MM.1S (cell line): ENCODE measurements around the gene CAMSAP1.

Experiments
- DNase-seq: peaks from one replicate; pipeline ENCODE4 v3.0.0-alpha.2; 2015
- H2AFZ ChIP-seq: fragments of 300-600 bp; sonication (generic); 2 replicates; pipeline ENCODE4 v1.6.0; 2016; ENCODE audit warnings: antibody characterized with exemption, low read length
- H3F3A ChIP-seq: fragments of 300-600 bp; sonication (generic); 2 replicates; pipeline ENCODE4 v1.6.1; 2016; ENCODE audit warnings: mild to moderate bottlenecking, antibody characterized with exemption, low read length, moderate library complexity, mixed read lengths; ENCODE audit not compliant: insufficient read depth
- H3K27ac ChIP-seq: fragments of 300-600 bp; sonication (generic); 2 replicates; pipeline ENCODE4 v1.5.1; 2016; ENCODE audit warnings: mild to moderate bottlenecking, low read length
- H3K27me3 ChIP-seq: fragments of 300-600 bp; sonication (generic); replicated peaks from 2 replicates; pipeline ENCODE4 v1.6.0; 2016; ENCODE audit warnings: low read length; ENCODE audit not compliant: insufficient read depth
- H3K36me3 ChIP-seq: fragments of 300-600 bp; sonication (generic); replicated peaks from 2 replicates; pipeline ENCODE4 v1.6.1; 2016; ENCODE audit warnings: mild to moderate bottlenecking, low read length, mixed read lengths; ENCODE audit not compliant: insufficient read depth
- H3K4me1 ChIP-seq: fragments of 300-600 bp; sonication (generic); 2 replicates; pipeline ENCODE4 v1.6.1; 2016; ENCODE audit warnings: low read length, mixed read lengths
- H3K4me2 ChIP-seq: fragments of 300-600 bp; sonication (generic); 2 replicates; pipeline ENCODE4 v1.6.0; 2016; ENCODE audit warnings: low read depth, low read length
- H3K4me3 ChIP-seq: fragments of 300-600 bp; sonication (generic); 2 replicates; pipeline ENCODE4 v1.5.1; 2016; ENCODE audit warnings: low read length, mixed read lengths
- H3K79me2 ChIP-seq: fragments of 300-600 bp; sonication (generic); 2 replicates; pipeline ENCODE4 v1.6.1; 2016; ENCODE audit warnings: mixed run types, low read length, mixed read lengths
- H3K9ac ChIP-seq: fragments of 300-600 bp; sonication (generic); 2 replicates; pipeline ENCODE4 v1.6.1; 2016; ENCODE audit warnings: low read length, mixed read lengths
- H3K9me2 ChIP-seq: fragments of 300-600 bp; sonication (generic); replicated peaks from 2 replicates; pipeline ENCODE4 v1.6.1; 2016; ENCODE audit warnings: mild to moderate bottlenecking, low read length, mixed read lengths; ENCODE audit not compliant: insufficient read depth
- H3K9me3 ChIP-seq: fragments of 300-600 bp; sonication (generic); replicated peaks from 2 replicates; pipeline ENCODE4 v1.6.1; 2016; ENCODE audit warnings: mild to moderate bottlenecking, low read length, mixed read lengths; ENCODE audit not compliant: insufficient read depth
- H4K20me1 ChIP-seq: fragments of 300-600 bp; sonication (generic); 2 replicates; pipeline ENCODE4 v1.6.1; 2016; ENCODE audit warnings: mild to moderate bottlenecking, low read length, moderate library complexity, mixed read lengths; ENCODE audit not compliant: insufficient read depth
- EZH2 ChIP-seq: fragments of 300-600 bp; sonication (generic); optimal IDR thresholded peaks from 2 replicates; pipeline ENCODE3; 2017; ENCODE audit warnings: low read depth, mild to moderate bottlenecking, antibody characterized with exemption, low read length, mixed read lengths
- EZH2phosphoT487 ChIP-seq: fragments of 300-600 bp; sonication (generic); IDR thresholded peaks from 2 replicates; pipeline ENCODE4 v1.6.1; 2018; ENCODE audit warnings: antibody characterized with exemption, low read length
- TF ChIP-seq, protein P1 (sequence below): fragments of 300-600 bp; sonication (generic); IDR thresholded peaks from 2 replicates; pipeline ENCODE4 v1.5.1; 2016; ENCODE audit warnings: antibody characterized with exemption, low read length, mixed read lengths

The CAMSAP1 gene

DNA sequence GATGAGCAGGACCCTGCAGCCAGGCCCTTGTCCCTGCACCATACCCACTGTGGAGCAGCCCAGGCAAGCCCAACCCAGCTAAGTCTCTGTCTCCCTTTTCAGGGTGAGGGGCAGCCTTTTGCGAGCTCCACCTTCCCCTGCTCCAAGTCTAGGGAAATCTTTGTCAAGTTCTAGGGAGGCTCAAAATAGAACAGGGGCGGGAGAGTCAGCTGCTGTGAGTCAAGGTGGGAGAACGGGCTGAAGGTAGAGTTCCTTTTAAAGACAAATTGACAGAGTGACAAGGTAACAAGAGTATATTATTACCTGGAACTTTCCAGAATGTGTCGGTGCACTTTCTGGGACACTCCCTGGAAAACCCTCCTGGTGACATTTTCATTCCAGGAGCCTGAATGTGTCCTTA is 140.6 kb downstream of the CAMSAP1 start:
- no peak for TF ChIP-seq EZH2
- TF ChIP-seq EZH2phosphoT487 = no peak
- TF ChIP-seq, protein P1, sequence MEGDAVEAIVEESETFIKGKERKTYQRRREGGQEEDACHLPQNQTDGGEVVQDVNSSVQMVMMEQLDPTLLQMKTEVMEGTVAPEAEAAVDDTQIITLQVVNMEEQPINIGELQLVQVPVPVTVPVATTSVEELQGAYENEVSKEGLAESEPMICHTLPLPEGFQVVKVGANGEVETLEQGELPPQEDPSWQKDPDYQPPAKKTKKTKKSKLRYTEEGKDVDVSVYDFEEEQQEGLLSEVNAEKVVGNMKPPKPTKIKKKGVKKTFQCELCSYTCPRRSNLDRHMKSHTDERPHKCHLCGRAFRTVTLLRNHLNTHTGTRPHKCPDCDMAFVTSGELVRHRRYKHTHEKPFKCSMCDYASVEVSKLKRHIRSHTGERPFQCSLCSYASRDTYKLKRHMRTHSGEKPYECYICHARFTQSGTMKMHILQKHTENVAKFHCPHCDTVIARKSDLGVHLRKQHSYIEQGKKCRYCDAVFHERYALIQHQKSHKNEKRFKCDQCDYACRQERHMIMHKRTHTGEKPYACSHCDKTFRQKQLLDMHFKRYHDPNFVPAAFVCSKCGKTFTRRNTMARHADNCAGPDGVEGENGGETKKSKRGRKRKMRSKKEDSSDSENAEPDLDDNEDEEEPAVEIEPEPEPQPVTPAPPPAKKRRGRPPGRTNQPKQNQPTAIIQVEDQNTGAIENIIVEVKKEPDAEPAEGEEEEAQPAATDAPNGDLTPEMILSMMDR = no peak
- Histone ChIP-seq H4K20me1 (no peaks in the 10 kb centered on the region), H2AFZ (no peak overlapping the region), H3K4me3 (no peak overlapping the region), H3K9me2 (no peaks in the 10 kb centered on the region), H3K9ac (no peak overlapping the region), H3K27me3 (peaks cover 52% of the 10 kb centered on the region), H3K27ac (no peak overlapping the region), H3F3A (no peaks in the 10 kb centered on the region), H3K4me2 (no peak overlapping the region), H3K36me3 (no peaks in the 10 kb centered on the region), H3K79me2 (no peaks in the 10 kb centered on the region), H3K9me3 (no peaks in the 10 kb centered on the region), H3K4me1 (no peaks in the 10 kb centered on the region)
- no peak for DNase-seq

DNA sequence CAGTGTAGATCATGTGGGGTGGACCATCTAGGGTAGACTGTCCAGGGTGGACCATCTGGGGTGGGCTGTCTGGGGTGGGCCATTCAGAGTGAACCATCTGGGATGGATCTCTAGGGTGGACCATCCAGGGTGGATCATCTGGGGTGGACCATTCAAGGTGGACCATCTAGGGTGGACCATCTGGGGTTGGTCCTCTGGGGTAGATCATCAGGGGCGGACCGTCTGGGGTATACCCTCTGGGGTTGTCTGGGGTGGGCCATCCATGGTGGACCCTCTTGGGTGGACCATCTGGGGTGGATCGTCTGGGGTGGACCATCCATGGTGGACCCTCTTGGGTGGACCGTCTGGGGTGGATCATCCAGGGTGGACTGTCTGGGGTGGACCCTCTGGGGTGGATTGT is 141.1 kb downstream of the CAMSAP1 start:
- H3K36me3 ChIP-seq = no peaks in the 10 kb centered on the region
- no peaks in the 10 kb centered on the region for H3F3A ChIP-seq
- no peaks in the 10 kb centered on the region for H3K4me1 ChIP-seq
- H3K9ac ChIP-seq = no peak overlapping the region
- no peaks in the 10 kb centered on the region for H3K79me2 ChIP-seq
- no peaks in the 10 kb centered on the region for H3K9me3 ChIP-seq
- H3K9me2 ChIP-seq = no peaks in the 10 kb centered on the region
- H3K27me3 ChIP-seq = peaks cover 52% of the 10 kb centered on the region
- no peak overlapping the region for H3K4me2 ChIP-seq
- no peak overlapping the region for H2AFZ ChIP-seq
- TF ChIP-seq, protein P1 = no peak
- TF ChIP-seq EZH2 (no peak), EZH2phosphoT487 (no peak)
- DNase-seq = no peak
- H3K4me3 ChIP-seq = no peak overlapping the region
- no peaks in the 10 kb centered on the region for H4K20me1 ChIP-seq
- H3K27ac ChIP-seq = no peak overlapping the region

DNA sequence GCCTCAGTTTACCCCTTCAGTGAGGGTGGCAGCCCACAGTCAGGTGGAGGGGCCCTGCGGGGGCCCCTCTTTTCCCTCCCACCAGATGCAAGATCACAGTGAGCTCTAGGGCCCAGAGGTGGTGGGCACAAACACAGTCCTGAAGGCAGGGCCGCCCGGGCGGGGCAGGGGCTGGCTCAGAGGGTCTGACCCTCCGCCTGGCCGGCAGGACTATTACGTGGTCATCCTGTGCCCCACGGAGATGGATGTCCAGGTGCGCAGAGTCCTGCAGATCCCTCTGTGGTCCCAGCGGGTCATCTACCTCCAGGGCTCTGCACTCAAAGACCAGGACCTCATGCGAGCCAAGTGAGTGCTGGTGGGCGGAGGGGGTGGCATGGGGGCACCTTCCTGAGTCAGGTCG is 141.9 kb downstream of the CAMSAP1 start:
- Histone ChIP-seq H3K27me3 (peaks cover 52% of the 10 kb centered on the region), H3K36me3 (no peaks in the 10 kb centered on the region), H3K9ac (no peak overlapping the region), H4K20me1 (no peaks in the 10 kb centered on the region), H3F3A (no peaks in the 10 kb centered on the region), H3K9me2 (no peaks in the 10 kb centered on the region), H3K79me2 (no peaks in the 10 kb centered on the region), H3K4me2 (no peak overlapping the region), H3K4me1 (no peaks in the 10 kb centered on the region), H3K27ac (no peak overlapping the region), H2AFZ (no peak overlapping the region), H3K4me3 (no peak overlapping the region), H3K9me3 (no peaks in the 10 kb centered on the region)
- DNase-seq = no peak
- TF ChIP-seq EZH2phosphoT487 (no peak), EZH2 (no peak)
- TF ChIP-seq, protein P1 = no peak
